Caco-2 (cell line): ENCODE data around the gene ELMO1. TPM values are rescaled to one million over a fixed set of nuclear protein-coding genes. Genes with fewer than 3 reads are reported as not detected.

Experiments used
- BruUV-seq: library from RNA; stranded (reverse); fragments of 400-500 nt; replicated peaks from 2 replicates; lab custom pipeline; 2021; lab: Mats Ljungman, UMichigan
- CTCF ChIA-PET: fragments of 300-600 bp; sonication (Branson Sonifier 250); formaldehyde crosslinking; loops from one replicate; lab custom pipeline; 2022; ENCODE audit warnings: antibody characterized with exemption; lab: Charles Lee
- POLR2A ChIA-PET: fragments of 300-600 bp; sonication (Branson Sonifier 250); formaldehyde crosslinking; loops from one replicate; lab custom pipeline; 2022; ENCODE audit warnings: antibody characterized with exemption; lab: Charles Lee
- DNase-seq, 2 experiments: peaks; one replicate each; pipeline versions ENCODE4 v3.0.0 to v3.0.0-alpha.2; 2020 to 2022
- H3K27me3 ChIP-seq: replicated peaks from 2 replicates; pipeline ENCODE4 v1.6.0; 2011; ENCODE audit warnings: low read length; ENCODE audit not compliant: control insufficient read depth, insufficient read depth
- H3K36me3 ChIP-seq: 2 replicates; pipeline ENCODE4 v1.5.1; 2011; ENCODE audit warnings: low read length; ENCODE audit not compliant: control insufficient read depth, insufficient read depth
- H3K4me1 ChIP-seq: fragments of 250-450 bp; sonication (Bioruptor Pico); 2 replicates; pipeline ENCODE4 v1.5.1; 2020; ENCODE audit warnings: mild to moderate bottlenecking
- H3K4me3 ChIP-seq: 2 replicates; pipeline ENCODE4 v1.5.1; 2011; ENCODE audit warnings: low read depth, mild to moderate bottlenecking, control low read depth, low read length
- H3K9me3 ChIP-seq: fragments of 250-450 bp; sonication (Bioruptor Pico); 2 replicates; pipeline ENCODE4 v1.5.1; 2020; ENCODE audit warnings: mild to moderate bottlenecking, moderate library complexity
- H3K27ac Mint-ChIP-seq: one replicate; pipeline ENCODE4 v1.8.0; 2022; ENCODE audit warnings: mixed read lengths; ENCODE audit not compliant: unreplicated experiment
- H3K27me3 Mint-ChIP-seq: one replicate; pipeline ENCODE4 v1.8.0; 2022; ENCODE audit warnings: mixed read lengths; ENCODE audit not compliant: insufficient read depth, unreplicated experiment
- H3K36me3 Mint-ChIP-seq: one replicate; pipeline ENCODE4 v1.8.0; 2022; ENCODE audit warnings: mild to moderate bottlenecking, mixed read lengths; ENCODE audit not compliant: insufficient read depth, unreplicated experiment
- H3K4me1 Mint-ChIP-seq: one replicate; pipeline ENCODE4 v1.8.0; 2022; ENCODE audit warnings: low read depth, mixed read lengths; ENCODE audit not compliant: unreplicated experiment
- H3K4me3 Mint-ChIP-seq: one replicate; pipeline ENCODE4 v1.8.0; 2022; ENCODE audit warnings: mild to moderate bottlenecking, moderate library complexity, mixed read lengths; ENCODE audit not compliant: unreplicated experiment
- H3K9me3 Mint-ChIP-seq: one replicate; pipeline ENCODE4 v1.8.0; 2022; ENCODE audit warnings: mixed read lengths; ENCODE audit not compliant: unreplicated experiment
- intact Hi-C: fragments of 100-400 bp; cut with micrococcal nuclease; formaldehyde crosslinking; loops from one replicate; pipeline ENCODE4 v1.10.0; 2022; ENCODE audit not compliant: unreplicated experiment
- total RNA-seq: library from RNA; stranded (reverse); gene quantifications from 2 replicates; pipeline ENCODE4 v1.2.3, GENCODE V29; 2022
- TF ChIP-seq, protein P1 (sequence below), 2 experiments: fragments of 200-600 bp in 1 of 2; IDR thresholded peaks; 1 replicate in 1 of 2; 2 replicates in 1 of 2; pipeline versions ENCODE4 v1.5.1 to v1.8.0; 2011 to 2022; ENCODE audit warnings: antibody characterized with exemption in 1 of 2, control low read depth in 1 of 2, inconsistent platforms in 1 of 2, low read depth in 1 of 2, low read length in 1 of 2, mild to moderate bottlenecking in 1 of 2, moderate library complexity in 1 of 2; ENCODE audit not compliant: insufficient read depth in 1 of 2, severe bottlenecking in 1 of 2, unreplicated experiment in 1 of 2

The ELMO1 gene
- total RNA-seq, 1 experiment from 2014 or later, result 0.14 TPM

DNA sequence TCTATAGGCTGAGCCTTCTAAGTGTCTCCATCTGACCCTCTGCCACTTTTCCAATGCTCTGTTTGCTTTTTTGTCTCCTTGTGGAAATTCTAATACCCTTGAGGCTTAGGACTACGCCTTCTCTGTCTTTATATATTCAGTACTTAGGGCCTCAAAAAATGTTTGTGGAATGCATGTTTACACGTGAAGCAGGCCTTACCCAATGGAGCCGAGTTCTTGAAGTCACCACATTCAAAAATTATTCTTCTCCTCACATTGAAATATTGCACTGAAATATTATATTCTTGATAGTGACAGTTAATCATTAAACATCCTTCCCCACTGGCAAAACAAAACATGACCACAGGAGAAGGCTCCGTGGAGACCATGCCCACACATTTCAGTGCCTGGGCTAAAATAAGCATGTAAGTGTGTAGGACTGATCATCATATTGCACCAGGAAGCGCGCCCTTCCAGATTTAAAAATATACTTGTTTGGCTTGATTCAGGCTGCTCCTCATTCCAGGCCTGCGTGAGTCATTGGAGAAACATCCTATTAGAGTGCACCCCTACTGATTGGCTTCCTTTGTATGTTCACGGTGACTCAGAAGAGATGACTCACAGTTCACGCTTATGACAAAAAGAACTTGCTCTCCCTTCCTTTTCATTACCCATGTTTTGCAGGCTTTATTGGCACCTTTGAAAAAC, 416.9 kb downstream of the ELMO1 start:
- BruUV-seq, result TSS peak; percentile 93
- Histone ChIP-seq H3K9me3 (no peaks in the 10 kb centered on the region; the same call in 1 of the 2 replicates), H3K36me3 (no peaks in the 10 kb centered on the region), H3K27me3 (no peaks in the 10 kb centered on the region), H3K4me3 (no peak overlapping the region), H3K4me1 (peaks cover 23% of the 10 kb centered on the region)
- peak; percentile 83 to 86 for DNase-seq
- ChIA-PET CTCF (no interaction called here), POLR2A (no interaction called here)
- peak overlapping the region; percentile 27 for H3K4me3 Mint-ChIP-seq
- H3K36me3 Mint-ChIP-seq, result peaks cover 18% of the 10 kb centered on the region
- no peaks in the 10 kb centered on the region for H3K27me3 Mint-ChIP-seq
- H3K4me1 Mint-ChIP-seq, result peaks cover 24% of the 10 kb centered on the region
- TF ChIP-seq, protein P1, sequence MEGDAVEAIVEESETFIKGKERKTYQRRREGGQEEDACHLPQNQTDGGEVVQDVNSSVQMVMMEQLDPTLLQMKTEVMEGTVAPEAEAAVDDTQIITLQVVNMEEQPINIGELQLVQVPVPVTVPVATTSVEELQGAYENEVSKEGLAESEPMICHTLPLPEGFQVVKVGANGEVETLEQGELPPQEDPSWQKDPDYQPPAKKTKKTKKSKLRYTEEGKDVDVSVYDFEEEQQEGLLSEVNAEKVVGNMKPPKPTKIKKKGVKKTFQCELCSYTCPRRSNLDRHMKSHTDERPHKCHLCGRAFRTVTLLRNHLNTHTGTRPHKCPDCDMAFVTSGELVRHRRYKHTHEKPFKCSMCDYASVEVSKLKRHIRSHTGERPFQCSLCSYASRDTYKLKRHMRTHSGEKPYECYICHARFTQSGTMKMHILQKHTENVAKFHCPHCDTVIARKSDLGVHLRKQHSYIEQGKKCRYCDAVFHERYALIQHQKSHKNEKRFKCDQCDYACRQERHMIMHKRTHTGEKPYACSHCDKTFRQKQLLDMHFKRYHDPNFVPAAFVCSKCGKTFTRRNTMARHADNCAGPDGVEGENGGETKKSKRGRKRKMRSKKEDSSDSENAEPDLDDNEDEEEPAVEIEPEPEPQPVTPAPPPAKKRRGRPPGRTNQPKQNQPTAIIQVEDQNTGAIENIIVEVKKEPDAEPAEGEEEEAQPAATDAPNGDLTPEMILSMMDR (IDR thresholded peaks at IDR 0.05; ENCODE audit: insufficient read depth in 1 of 2, low read depth in 1 of 2, low read length in 1 of 2, severe bottlenecking in 1 of 2, unreplicated experiment in 1 of 2), result no peak
- intact Hi-C loops, result loop anchor here (1.0 to 5.0 kb wide), 3 partner anchors 60 to 151 kb away; no protein-coding TSS in a partner anchor
- peaks cover 34% of the 10 kb centered on the region for H3K9me3 Mint-ChIP-seq
- H3K27ac Mint-ChIP-seq, result peak overlapping the region; percentile 87

DNA sequence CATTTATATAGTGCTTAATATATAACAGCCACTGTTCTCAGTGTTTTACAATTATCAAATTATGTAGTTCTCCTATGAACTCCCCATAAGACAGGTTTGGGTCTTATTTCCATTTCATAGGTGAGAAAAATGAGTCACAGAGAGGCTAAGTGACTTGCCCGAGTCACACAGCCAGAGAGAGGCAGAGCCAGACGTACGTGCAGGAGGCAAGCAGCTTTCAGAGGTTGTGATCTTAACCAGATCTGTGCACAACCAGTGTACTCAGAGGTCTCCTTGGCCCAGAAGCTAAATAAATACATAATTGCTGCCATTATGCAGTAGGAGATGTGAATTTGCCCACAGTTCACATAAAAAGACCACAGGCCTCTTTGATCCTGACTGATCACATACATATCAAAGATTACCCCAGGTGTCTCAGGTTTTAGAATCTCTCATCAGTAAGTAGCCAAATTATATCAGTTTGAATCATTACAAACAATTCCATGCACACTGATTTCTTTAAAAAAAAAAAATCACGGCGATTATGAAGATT, 419.7 kb downstream of the ELMO1 start:
- H3K4me3 ChIP-seq, result no peak overlapping the region
- H3K4me3 Mint-ChIP-seq, result no peak overlapping the region
- no peaks in the 10 kb centered on the region; the same call in 1 of the 2 replicates for H3K9me3 ChIP-seq
- no peaks in the 10 kb centered on the region for H3K36me3 ChIP-seq
- ChIA-PET POLR2A (no interaction called here), CTCF (interaction anchor here (1.7 kb wide), 1 partner anchor 153 kb away, joined by 22 read pairs; no protein-coding TSS in a partner anchor)
- BruUV-seq, result no TSS peak
- H3K4me1 Mint-ChIP-seq, result peaks cover 24% of the 10 kb centered on the region
- H3K4me1 ChIP-seq, result peaks cover 23% of the 10 kb centered on the region
- no peak for DNase-seq
- H3K27me3 ChIP-seq, result no peaks in the 10 kb centered on the region
- TF ChIP-seq, protein P1 (IDR thresholded peaks at IDR 0.05; ENCODE audit: insufficient read depth in 1 of 2, low read depth in 1 of 2, low read length in 1 of 2, severe bottlenecking in 1 of 2, unreplicated experiment in 1 of 2), result no peak
- H3K36me3 Mint-ChIP-seq, result peaks cover 18% of the 10 kb centered on the region
- H3K9me3 Mint-ChIP-seq, result peaks cover 41% of the 10 kb centered on the region
- H3K27me3 Mint-ChIP-seq, result no peaks in the 10 kb centered on the region
- intact Hi-C loops, result no loop called here
- H3K27ac Mint-ChIP-seq, result no peak overlapping the region

DNA sequence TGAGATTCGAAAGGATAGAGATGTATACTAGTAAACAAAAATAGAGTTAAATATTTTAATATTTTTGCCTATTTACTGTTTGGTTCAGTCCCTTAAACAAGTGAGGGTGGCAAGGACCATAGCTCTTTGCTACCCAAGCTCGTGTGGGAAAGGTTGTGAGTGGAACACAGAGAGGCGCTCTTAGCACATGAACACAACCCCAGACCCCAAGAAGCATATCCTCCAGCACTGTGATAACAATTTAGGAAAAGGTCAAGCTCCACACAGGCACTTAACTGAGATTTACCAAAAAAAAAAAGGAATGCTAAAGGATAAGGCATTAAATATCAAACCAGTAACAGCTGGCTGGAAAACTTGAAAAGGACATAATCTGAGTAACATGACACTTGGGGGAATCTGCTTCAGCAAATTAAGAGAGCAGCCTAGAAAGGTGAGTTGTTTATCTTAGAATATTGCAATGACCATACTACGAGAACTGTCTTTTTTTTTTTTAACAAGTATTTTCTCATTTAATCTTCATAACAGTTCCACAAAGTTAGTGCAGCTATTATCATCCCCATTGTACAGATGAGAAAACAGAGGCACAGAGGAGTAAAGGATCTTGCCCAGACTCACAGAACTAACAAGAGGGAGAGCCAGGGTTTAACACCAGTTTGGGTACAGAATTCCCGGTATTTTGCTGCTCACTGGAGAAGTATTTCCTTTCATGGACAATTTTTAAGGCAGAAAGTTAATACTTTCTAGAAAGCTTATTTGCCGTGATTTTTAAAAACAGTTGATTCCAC, 420.9 kb downstream of the ELMO1 start:
- DNase-seq, result no peak
- ChIA-PET CTCF (interaction anchor here (0.6 to 1.7 kb wide), 3 partner anchors 61 to 154 kb away, joined by 3 to 22 read pairs (median 5); no protein-coding TSS in a partner anchor), POLR2A (no interaction called here)
- Histone ChIP-seq H3K4me3 (no peak overlapping the region), H3K4me1 (peaks cover 18% of the 10 kb centered on the region), H3K9me3 (no peaks in the 10 kb centered on the region), H3K36me3 (no peaks in the 10 kb centered on the region), H3K27me3 (no peaks in the 10 kb centered on the region)
- BruUV-seq, result no TSS peak
- peaks cover 31% of the 10 kb centered on the region for H3K9me3 Mint-ChIP-seq
- TF ChIP-seq, protein P1 (IDR thresholded peaks at IDR 0.05; ENCODE audit: insufficient read depth in 1 of 2, low read depth in 1 of 2, low read length in 1 of 2, severe bottlenecking in 1 of 2, unreplicated experiment in 1 of 2), result no peak
- H3K27ac Mint-ChIP-seq, result no peak overlapping the region
- peaks cover 22% of the 10 kb centered on the region for H3K4me1 Mint-ChIP-seq
- intact Hi-C loops, result loop anchor here (1.0 kb wide), 1 partner anchor 171 kb away; no protein-coding TSS in a partner anchor
- peaks cover 18% of the 10 kb centered on the region for H3K36me3 Mint-ChIP-seq
- H3K4me3 Mint-ChIP-seq, result no peak overlapping the region
- no peaks in the 10 kb centered on the region for H3K27me3 Mint-ChIP-seq
